Measurements from ENCODE around the gene TSPAN15. TPM values are rescaled to one million over a fixed set of nuclear protein-coding genes. Genes with fewer than 3 reads are reported as not detected.

The TSPAN15 gene
- total RNA-seq, 1 experiment from 2014 or later, result 8.3 TPM

DNA sequence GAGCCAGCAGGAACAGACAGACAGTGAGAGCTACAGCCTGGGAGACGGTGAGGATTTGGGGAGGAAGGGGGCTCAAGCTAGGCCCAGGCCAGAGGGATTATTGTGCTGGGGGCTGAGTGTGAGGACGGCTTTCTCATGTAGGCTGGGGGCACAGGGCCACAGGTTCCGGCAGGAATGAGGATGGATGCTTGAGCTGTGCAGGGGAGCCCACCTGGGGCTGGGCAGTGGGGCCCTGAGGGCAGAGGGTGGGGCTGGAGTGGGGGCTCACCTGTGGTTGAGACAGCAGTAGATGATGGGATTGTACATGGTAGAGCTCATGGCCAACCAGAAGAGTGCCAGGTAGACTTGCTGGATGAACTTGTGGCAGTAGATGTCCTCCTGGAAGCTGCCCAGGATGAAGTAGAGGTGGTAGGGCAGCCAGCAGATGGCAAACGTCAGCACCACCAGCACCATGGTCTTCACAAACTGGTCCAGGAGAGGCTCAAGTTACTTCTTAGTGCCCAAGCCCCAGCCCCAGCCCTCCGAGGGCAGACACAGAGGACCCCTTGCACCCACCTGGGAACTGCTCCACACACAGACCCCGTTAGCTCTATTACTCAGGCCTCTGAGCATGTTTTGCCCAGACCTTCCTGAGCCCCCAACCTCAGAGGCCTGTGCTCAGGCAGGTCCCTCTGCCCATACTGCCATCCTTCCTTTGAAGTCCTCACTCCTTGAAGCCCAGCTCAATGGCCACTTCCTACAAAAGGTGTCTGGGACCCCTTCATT lies 44.3 kb upstream of the TSPAN15 start (continued):
- TF ChIP-seq, protein P1, sequence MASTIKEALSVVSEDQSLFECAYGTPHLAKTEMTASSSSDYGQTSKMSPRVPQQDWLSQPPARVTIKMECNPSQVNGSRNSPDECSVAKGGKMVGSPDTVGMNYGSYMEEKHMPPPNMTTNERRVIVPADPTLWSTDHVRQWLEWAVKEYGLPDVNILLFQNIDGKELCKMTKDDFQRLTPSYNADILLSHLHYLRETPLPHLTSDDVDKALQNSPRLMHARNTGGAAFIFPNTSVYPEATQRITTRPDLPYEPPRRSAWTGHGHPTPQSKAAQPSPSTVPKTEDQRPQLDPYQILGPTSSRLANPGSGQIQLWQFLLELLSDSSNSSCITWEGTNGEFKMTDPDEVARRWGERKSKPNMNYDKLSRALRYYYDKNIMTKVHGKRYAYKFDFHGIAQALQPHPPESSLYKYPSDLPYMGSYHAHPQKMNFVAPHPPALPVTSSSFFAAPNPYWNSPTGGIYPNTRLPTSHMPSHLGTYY (CRISPR knock-in tag; IDR thresholded peaks at IDR 0.05), result no peak
- TF ChIP-seq GRHL2 (CRISPR knock-in tag; IDR thresholded peaks at IDR 0.05; ENCODE audit: insufficient replicate concordance, severe bottlenecking) (no peak), ZNF263 (CRISPR knock-in tag; IDR thresholded peaks at IDR 0.05; ENCODE audit: low read depth) (no peak), ZNF396 (CRISPR knock-in tag; IDR thresholded peaks at IDR 0.05; ENCODE audit: borderline replicate concordance) (no peak), IRF2 (CRISPR knock-in tag; IDR thresholded peaks at IDR 0.05; ENCODE audit: borderline replicate concordance, low read depth) (no peak), ZNF138 (CRISPR knock-in tag; conservative IDR thresholded peaks at IDR 0.05) (no peak)
- TF ChIP-seq, protein P2, sequence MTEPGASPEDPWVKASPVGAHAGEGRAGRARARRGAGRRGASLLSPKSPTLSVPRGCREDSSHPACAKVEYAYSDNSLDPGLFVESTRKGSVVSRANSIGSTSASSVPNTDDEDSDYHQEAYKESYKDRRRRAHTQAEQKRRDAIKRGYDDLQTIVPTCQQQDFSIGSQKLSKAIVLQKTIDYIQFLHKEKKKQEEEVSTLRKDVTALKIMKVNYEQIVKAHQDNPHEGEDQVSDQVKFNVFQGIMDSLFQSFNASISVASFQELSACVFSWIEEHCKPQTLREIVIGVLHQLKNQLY (CRISPR knock-in tag; IDR thresholded peaks at IDR 0.05), result no peak

DNA sequence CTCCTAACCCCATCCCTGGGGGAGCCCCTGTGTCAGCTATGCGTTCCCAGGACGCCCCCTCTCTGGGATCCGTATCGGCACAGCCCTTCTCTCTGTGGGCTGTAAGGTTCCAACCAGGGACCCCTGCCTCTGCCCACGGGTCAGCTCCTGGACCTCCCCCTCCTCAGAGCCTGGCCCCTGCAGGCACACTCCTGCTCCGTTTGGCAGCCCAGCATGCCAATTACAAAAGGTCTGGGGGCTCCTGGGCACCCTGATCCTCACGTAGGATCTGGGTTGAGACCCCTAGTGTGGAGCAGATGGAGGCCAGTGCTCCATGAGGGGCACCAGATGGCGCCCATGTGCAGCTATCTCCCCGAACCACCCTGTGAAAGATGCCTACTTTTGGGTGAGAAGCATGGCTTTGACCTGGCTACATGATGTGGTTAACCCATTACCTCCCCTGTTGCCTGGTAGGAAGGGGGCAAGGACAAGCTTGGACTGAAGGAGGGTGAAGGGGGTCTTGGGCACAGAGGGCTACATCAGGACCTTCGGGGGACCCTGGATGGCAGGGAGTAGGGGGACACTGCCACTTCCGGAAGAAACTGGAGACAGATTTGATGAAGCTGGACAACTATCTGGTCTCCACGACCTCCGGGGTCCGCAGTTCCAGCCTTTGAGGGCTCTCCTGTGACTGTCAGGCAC lies 43.5 kb upstream of the TSPAN15 start:
- Mint-ChIP-seq H3K27ac (peak overlapping the region; percentile 32; the same call in 1 of the 2 replicates), H3K9me3 (no peaks in the 10 kb centered on the region), H3K36me3 (peaks cover 15% of the 10 kb centered on the region), H3K4me1 (peaks cover 40% of the 10 kb centered on the region), H3K27me3 (ENCODE audit: low read depth) (peaks cover 7% of the 10 kb centered on the region), H3K4me3 (peak overlapping the region; percentile 16; the same call in 1 of the 2 replicates)
- ChIA-PET POLR2A (interaction anchor here (0.9 to 2.1 kb wide), 3 partner anchors 18 to 175 kb away, joined by 3 to 7 read pairs (median 4); no protein-coding TSS in a partner anchor), CTCF (interaction anchor here (0.5 to 3.7 kb wide), 96 partner anchors 9 to 527 kb away, joined by 3 to 47 read pairs (median 4); partner anchors contain the start of genes DDX21, HK1, NEUROG3 and TACR2)
- TF ChIP-seq CREM (CRISPR knock-in tag; IDR thresholded peaks at IDR 0.05) (no peak), MXD4 (CRISPR knock-in tag; IDR thresholded peaks at IDR 0.05; ENCODE audit: borderline replicate concordance) (no peak)
- TF ChIP-seq, protein P3, sequence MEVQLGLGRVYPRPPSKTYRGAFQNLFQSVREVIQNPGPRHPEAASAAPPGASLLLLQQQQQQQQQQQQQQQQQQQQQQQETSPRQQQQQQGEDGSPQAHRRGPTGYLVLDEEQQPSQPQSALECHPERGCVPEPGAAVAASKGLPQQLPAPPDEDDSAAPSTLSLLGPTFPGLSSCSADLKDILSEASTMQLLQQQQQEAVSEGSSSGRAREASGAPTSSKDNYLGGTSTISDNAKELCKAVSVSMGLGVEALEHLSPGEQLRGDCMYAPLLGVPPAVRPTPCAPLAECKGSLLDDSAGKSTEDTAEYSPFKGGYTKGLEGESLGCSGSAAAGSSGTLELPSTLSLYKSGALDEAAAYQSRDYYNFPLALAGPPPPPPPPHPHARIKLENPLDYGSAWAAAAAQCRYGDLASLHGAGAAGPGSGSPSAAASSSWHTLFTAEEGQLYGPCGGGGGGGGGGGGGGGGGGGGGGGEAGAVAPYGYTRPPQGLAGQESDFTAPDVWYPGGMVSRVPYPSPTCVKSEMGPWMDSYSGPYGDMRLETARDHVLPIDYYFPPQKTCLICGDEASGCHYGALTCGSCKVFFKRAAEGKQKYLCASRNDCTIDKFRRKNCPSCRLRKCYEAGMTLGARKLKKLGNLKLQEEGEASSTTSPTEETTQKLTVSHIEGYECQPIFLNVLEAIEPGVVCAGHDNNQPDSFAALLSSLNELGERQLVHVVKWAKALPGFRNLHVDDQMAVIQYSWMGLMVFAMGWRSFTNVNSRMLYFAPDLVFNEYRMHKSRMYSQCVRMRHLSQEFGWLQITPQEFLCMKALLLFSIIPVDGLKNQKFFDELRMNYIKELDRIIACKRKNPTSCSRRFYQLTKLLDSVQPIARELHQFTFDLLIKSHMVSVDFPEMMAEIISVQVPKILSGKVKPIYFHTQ (CRISPR knock-in tag; IDR thresholded peaks at IDR 0.05), result no peak
- TF ChIP-seq, protein P4, sequence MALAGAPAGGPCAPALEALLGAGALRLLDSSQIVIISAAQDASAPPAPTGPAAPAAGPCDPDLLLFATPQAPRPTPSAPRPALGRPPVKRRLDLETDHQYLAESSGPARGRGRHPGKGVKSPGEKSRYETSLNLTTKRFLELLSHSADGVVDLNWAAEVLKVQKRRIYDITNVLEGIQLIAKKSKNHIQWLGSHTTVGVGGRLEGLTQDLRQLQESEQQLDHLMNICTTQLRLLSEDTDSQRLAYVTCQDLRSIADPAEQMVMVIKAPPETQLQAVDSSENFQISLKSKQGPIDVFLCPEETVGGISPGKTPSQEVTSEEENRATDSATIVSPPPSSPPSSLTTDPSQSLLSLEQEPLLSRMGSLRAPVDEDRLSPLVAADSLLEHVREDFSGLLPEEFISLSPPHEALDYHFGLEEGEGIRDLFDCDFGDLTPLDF (CRISPR knock-in tag; IDR thresholded peaks at IDR 0.05), result no peak
- DNase-seq (ENCODE audit: low spot score), result no peak
- peak; percentile 19 for ATAC-seq

DNA sequence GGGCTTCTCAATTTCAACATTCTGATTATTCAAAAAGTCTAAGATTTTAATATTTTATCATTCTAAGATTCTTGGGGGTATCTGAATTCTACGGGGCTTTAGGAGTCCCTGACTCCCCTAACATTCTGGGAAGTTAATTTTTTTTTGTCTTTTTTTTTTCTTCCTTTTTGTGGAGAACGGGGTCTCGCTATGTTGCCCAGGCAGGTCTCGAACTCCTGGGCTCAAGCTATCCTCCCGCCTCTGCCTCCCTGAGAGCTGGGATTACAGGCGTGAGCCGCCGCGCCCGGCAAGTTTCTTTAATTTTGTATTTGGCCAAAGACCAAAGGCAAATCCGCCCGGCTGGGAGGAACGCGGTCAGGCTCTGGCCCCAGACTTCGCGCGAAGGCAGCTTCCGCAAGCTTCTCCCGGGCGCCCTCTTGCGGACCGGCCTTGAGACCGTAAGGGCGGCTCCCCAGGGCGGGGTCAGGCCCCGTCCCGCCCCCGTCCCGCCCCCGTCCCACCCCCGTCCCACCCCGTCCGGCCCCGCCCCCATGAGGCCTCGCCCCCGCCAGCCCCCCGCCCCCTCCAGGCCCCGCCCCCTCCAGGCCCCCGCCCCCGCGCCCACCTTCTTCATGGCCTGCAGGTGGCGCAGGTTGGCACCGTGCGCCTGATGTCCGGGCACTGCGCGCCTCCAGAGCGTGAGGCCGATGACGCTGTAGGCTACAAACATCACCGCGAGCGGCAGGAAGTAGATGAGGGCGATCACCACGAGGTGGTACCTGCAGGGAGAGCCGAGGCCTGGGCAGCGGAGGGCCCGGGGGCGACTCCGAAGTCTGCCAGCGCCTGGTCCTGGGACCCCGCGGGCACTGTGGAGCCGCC lies 42.7 kb upstream of the TSPAN15 start:
- H3K9me3 Mint-ChIP-seq, result no peaks in the 10 kb centered on the region
- peak overlapping the region; percentile 72; the same call in 1 of the 2 replicates for H3K27ac Mint-ChIP-seq
- peaks cover 7% of the 10 kb centered on the region for H3K27me3 Mint-ChIP-seq (ENCODE audit: low read depth)
- H3K4me3 Mint-ChIP-seq, result peak overlapping the region; percentile 49
- ChIA-PET POLR2A (interaction anchor here (0.8 to 2.1 kb wide), 3 partner anchors 16 to 170 kb away, joined by 4 to 7 read pairs (median 4); no protein-coding TSS in a partner anchor), CTCF (interaction anchor here (0.5 to 3.7 kb wide), 82 partner anchors 8 to 492 kb away, joined by 3 to 47 read pairs (median 4); partner anchors contain the start of genes DDX21, HK1, NEUROG3 and TACR2)
- peaks cover 8% of the 10 kb centered on the region for H3K36me3 Mint-ChIP-seq
- peak; percentile 71 for ATAC-seq
- H3K4me1 Mint-ChIP-seq, result peaks cover 42% of the 10 kb centered on the region
- peak; percentile 94 for DNase-seq (ENCODE audit: low spot score)
- TF ChIP-seq, protein P5, sequence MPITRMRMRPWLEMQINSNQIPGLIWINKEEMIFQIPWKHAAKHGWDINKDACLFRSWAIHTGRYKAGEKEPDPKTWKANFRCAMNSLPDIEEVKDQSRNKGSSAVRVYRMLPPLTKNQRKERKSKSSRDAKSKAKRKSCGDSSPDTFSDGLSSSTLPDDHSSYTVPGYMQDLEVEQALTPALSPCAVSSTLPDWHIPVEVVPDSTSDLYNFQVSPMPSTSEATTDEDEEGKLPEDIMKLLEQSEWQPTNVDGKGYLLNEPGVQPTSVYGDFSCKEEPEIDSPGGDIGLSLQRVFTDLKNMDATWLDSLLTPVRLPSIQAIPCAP (CRISPR knock-in tag; IDR thresholded peaks at IDR 0.05), result peak; percentile 36; the same call in 1 of the 2 replicates
- TF ChIP-seq TEAD1 (CRISPR knock-in tag; IDR thresholded peaks at IDR 0.05) (peak; percentile 80; the same call in 1 of the 2 replicates), EMX1 (CRISPR knock-in tag; IDR thresholded peaks at IDR 0.05) (no peak), SP1 (CRISPR knock-in tag; conservative IDR thresholded peaks at IDR 0.05) (peak; percentile 75), CBFB (CRISPR knock-in tag; IDR thresholded peaks at IDR 0.05; ENCODE audit: low read depth) (no peak), FOXK1 (CRISPR knock-in tag; IDR thresholded peaks at IDR 0.05) (peak; percentile 69), FOXP1 (CRISPR knock-in tag; IDR thresholded peaks at IDR 0.05; ENCODE audit: borderline replicate concordance) (peak; percentile 60; the same call in 1 of the 2 replicates), TEAD4 (CRISPR knock-in tag; IDR thresholded peaks at IDR 0.05) (no peak), GTF2I (CRISPR knock-in tag; conservative IDR thresholded peaks at IDR 0.05) (peak; percentile 79), CREB1 (CRISPR knock-in tag; IDR thresholded peaks at IDR 0.05) (0 out of 2 replicates have a peak, but pooled peaks have one; percentile 39)
- TF ChIP-seq, protein P2 (CRISPR knock-in tag; IDR thresholded peaks at IDR 0.05), result no peak

All from WTC11 (cell line).